Uterus (tissue), 4 donors: ENCODE results near the gene DDX49. TPM values are rescaled to one million over a fixed set of nuclear protein-coding genes. Genes with fewer than 3 reads are reported as not detected.

Experiments used
- DNase-seq, 2 donors: peaks; one replicate each; pipeline ENCODE4 v3.0.0-alpha.2; 2019 to 2020
- H3K27ac ChIP-seq, 2 donors: fragments of 200-600 bp; sonication (generic); 1 replicate in 1 of 2; 2 replicates in 1 of 2; pipeline ENCODE4 v1.5.1; 2016 to 2018
- H3K27me3 ChIP-seq, 2 donors: fragments of 200-600 bp; sonication (generic); one replicate each; pipeline ENCODE4 v1.5.1; 2018 to 2019; ENCODE audit warnings: control low read depth in 1 of 2
- H3K36me3 ChIP-seq, 2 donors: fragments of 200-600 bp; sonication (generic); one replicate each; pipeline ENCODE4 v1.5.1; 2019; ENCODE audit warnings: control low read depth in 1 of 2
- H3K4me1 ChIP-seq, 2 donors: fragments of 200-600 bp; sonication (generic); one replicate each; pipeline ENCODE4 v1.5.1; 2018 to 2019; ENCODE audit warnings: control low read depth in 1 of 2
- H3K4me3 ChIP-seq, 2 donors: fragments of 200-600 bp; sonication (generic); 1 replicate in 1 of 2; 2 replicates in 1 of 2; pipeline ENCODE4 v1.5.1; 2018 to 2019; ENCODE audit warnings: mild to moderate bottlenecking in 1 of 2
- H3K9me3 ChIP-seq, 2 donors: fragments of 200-600 bp; sonication (generic); one replicate each; pipeline ENCODE4 v1.5.1; 2019; ENCODE audit warnings: control low read depth in 1 of 2
- POLR2A ChIP-seq, 2 donors: fragments of 450-650 bp; IDR thresholded peaks; one replicate each; pipeline ENCODE4 v1.6.1; 2016; ENCODE audit warnings: antibody characterized with exemption in 2 of 2, mild to moderate bottlenecking in 1 of 2, moderate library complexity in 1 of 2
- intact Hi-C: fragments of 100-400 bp; cut with DNase I; formaldehyde crosslinking; loops from one replicate; pipeline ENCODE4 v1.15.1; 2023; ENCODE audit warnings: low total_unique reads
- total RNA-seq, 4 donors: library from RNA; depleted of rRNA in 3 of 4; stranded (reverse); fragments of >200 nt in 3 of 4; gene quantifications; one replicate each; pipeline versions ENCODE4 v1.1.0 to v1.2.4, GENCODE V29; 2014 to 2023
- TF ChIP-seq, protein P1 (sequence below), 4 experiments: fragments of 200-600 bp in 2 of 4; fragments of 450-650 bp in 2 of 4; sonication (generic) in 2 of 4; IDR thresholded peaks; one replicate each; pipeline ENCODE4 v1.5.1; 2016 to 2019; ENCODE audit warnings: antibody characterized with exemption in 4 of 4, mild to moderate bottlenecking in 2 of 4, moderate library complexity in 1 of 4
- donor health status: DM: yes; HTN: yes; CAD: no.

DDX49 gene
- total RNA-seq, 4 donors from 2014 or later = 27.7 to 40.9 (median 31.4) TPM

- Histone ChIP-seq H3K9me3 (no peaks in the 10 kb centered on the region), H3K4me1 (no peaks in the 10 kb centered on the region), H3K36me3 (no peaks in the 10 kb centered on the region), H3K27ac (peak overlapping the region in 1 of 2 donors; percentile 59), H3K4me3 (no peak overlapping the region), H3K27me3 (no peaks in the 10 kb centered on the region)
- TF ChIP-seq, protein P1, sequence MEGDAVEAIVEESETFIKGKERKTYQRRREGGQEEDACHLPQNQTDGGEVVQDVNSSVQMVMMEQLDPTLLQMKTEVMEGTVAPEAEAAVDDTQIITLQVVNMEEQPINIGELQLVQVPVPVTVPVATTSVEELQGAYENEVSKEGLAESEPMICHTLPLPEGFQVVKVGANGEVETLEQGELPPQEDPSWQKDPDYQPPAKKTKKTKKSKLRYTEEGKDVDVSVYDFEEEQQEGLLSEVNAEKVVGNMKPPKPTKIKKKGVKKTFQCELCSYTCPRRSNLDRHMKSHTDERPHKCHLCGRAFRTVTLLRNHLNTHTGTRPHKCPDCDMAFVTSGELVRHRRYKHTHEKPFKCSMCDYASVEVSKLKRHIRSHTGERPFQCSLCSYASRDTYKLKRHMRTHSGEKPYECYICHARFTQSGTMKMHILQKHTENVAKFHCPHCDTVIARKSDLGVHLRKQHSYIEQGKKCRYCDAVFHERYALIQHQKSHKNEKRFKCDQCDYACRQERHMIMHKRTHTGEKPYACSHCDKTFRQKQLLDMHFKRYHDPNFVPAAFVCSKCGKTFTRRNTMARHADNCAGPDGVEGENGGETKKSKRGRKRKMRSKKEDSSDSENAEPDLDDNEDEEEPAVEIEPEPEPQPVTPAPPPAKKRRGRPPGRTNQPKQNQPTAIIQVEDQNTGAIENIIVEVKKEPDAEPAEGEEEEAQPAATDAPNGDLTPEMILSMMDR (IDR thresholded peaks at IDR 0.05) = no peak
- no peak for TF ChIP-seq POLR2A (IDR thresholded peaks at IDR 0.05)
- intact Hi-C loops = no loop called here
- DNase-seq = no peak
Measured at GRCh38 chr19:18969931-18970659, 50.6 kb downstream of the DDX49 start.

GRCh38 chr19:18972301-18972811 lies 52.8 kb downstream of the DDX49 start:
- Histone ChIP-seq H3K27ac (peak overlapping the region in 1 of 2 donors; percentile 59), H3K4me3 (no peak overlapping the region), H3K36me3 (no peaks in the 10 kb centered on the region), H3K9me3 (no peaks in the 10 kb centered on the region), H3K4me1 (no peaks in the 10 kb centered on the region), H3K27me3 (no peaks in the 10 kb centered on the region)
- TF ChIP-seq, protein P1 (IDR thresholded peaks at IDR 0.05) = no peak
- TF ChIP-seq POLR2A (IDR thresholded peaks at IDR 0.05) = no peak
- intact Hi-C loops = no loop called here
- no peak for DNase-seq

GRCh38 chr19:18972851-18973250 lies 53.3 kb downstream of the DDX49 start:
- Histone ChIP-seq H3K9me3 (no peaks in the 10 kb centered on the region), H3K27me3 (no peaks in the 10 kb centered on the region), H3K4me3 (no peak overlapping the region), H3K36me3 (no peaks in the 10 kb centered on the region), H3K4me1 (no peaks in the 10 kb centered on the region), H3K27ac (no peak overlapping the region)
- DNase-seq = no peak
- intact Hi-C loops = no loop called here
- TF ChIP-seq, protein P1 (IDR thresholded peaks at IDR 0.05) = no peak
- no peak for TF ChIP-seq POLR2A (IDR thresholded peaks at IDR 0.05)

GRCh38 chr19:18975011-18975410 lies 55.5 kb downstream of the DDX49 start:
- Histone ChIP-seq H3K27me3 (no peaks in the 10 kb centered on the region), H3K9me3 (no peaks in the 10 kb centered on the region), H3K4me3 (no peak overlapping the region), H3K36me3 (no peaks in the 10 kb centered on the region), H3K27ac (no peak overlapping the region), H3K4me1 (no peaks in the 10 kb centered on the region)
- intact Hi-C loops = no loop called here
- DNase-seq = no peak
- TF ChIP-seq, protein P1 (IDR thresholded peaks at IDR 0.05) = no peak
- TF ChIP-seq POLR2A (IDR thresholded peaks at IDR 0.05) = no peak

DNA sequence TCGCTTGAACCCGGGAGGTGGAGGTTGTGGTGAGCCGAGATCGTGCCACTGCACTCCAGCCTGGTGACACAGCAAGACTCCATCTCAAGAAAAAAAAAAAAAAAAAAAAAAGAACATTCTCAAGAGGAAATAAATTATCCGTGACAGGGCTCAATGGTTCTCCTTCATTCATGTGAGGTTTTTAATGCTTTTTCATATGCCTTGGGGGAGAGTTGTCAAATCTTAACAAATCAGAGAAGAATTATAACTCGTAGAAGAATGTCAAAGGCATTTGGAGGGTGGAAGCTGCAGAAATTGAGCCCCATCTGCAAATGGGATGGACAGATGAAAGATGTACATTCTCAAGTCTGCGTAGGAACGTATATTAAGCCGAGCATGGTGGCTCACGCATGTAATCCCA lies 56.4 kb downstream of the DDX49 start:
- DNase-seq = no peak
- Histone ChIP-seq H3K27ac (no peak overlapping the region), H3K36me3 (no peaks in the 10 kb centered on the region), H3K27me3 (no peaks in the 10 kb centered on the region), H3K4me1 (no peaks in the 10 kb centered on the region), H3K9me3 (no peaks in the 10 kb centered on the region), H3K4me3 (no peak overlapping the region)
- TF ChIP-seq POLR2A (IDR thresholded peaks at IDR 0.05) = no peak
- TF ChIP-seq, protein P1 (IDR thresholded peaks at IDR 0.05) = no peak
- intact Hi-C loops = no loop called here
